ENCODE data around the gene SPTBN1. TPM values are rescaled to one million over a fixed set of nuclear protein-coding genes. Genes with fewer than 3 reads are reported as not detected.

The SPTBN1 gene
- total RNA-seq, 1 donor from 2014 or later = 217 TPM

GRCh38 chr2:54574107-54574859 is 118.2 kb downstream of the SPTBN1 start:
- H3K4me1 Mint-ChIP-seq = peaks cover 71% of the 10 kb centered on the region
- no peaks in the 10 kb centered on the region for H3K9me3 Mint-ChIP-seq
- no peak for TF ChIP-seq CTCF (conservative IDR thresholded peaks at IDR 0.05)
- no peak for DNase-seq (ENCODE audit: low read depth, low spot score)
- H3K27ac Mint-ChIP-seq (ENCODE audit: unreplicated experiment) = no peak overlapping the region
- H3K27me3 Mint-ChIP-seq (ENCODE audit: low read depth) = no peaks in the 10 kb centered on the region
- no peaks in the 10 kb centered on the region for H3K36me3 Mint-ChIP-seq (ENCODE audit: low read depth)
- no peak overlapping the region for H3K4me3 Mint-ChIP-seq

- H3K4me1 Mint-ChIP-seq = peaks cover 71% of the 10 kb centered on the region
- H3K36me3 Mint-ChIP-seq (ENCODE audit: low read depth) = no peaks in the 10 kb centered on the region
- no peaks in the 10 kb centered on the region for H3K27me3 Mint-ChIP-seq (ENCODE audit: low read depth)
- no peaks in the 10 kb centered on the region for H3K9me3 Mint-ChIP-seq
- TF ChIP-seq CTCF (conservative IDR thresholded peaks at IDR 0.05) = no peak
- no peak overlapping the region for H3K27ac Mint-ChIP-seq (ENCODE audit: unreplicated experiment)
- DNase-seq (ENCODE audit: low read depth, low spot score) = no peak
- H3K4me3 Mint-ChIP-seq = no peak overlapping the region
Observed at GRCh38 chr2:54574860-54575247, 118.7 kb downstream of the SPTBN1 start.

GRCh38 chr2:54575379-54575888 is 119.3 kb downstream of the SPTBN1 start:
- no peak overlapping the region for H3K27ac Mint-ChIP-seq (ENCODE audit: unreplicated experiment)
- no peaks in the 10 kb centered on the region for H3K9me3 Mint-ChIP-seq
- TF ChIP-seq CTCF (conservative IDR thresholded peaks at IDR 0.05) = no peak
- peaks cover 71% of the 10 kb centered on the region for H3K4me1 Mint-ChIP-seq
- no peak for DNase-seq (ENCODE audit: low read depth, low spot score)
- no peaks in the 10 kb centered on the region for H3K36me3 Mint-ChIP-seq (ENCODE audit: low read depth)
- H3K27me3 Mint-ChIP-seq (ENCODE audit: low read depth) = no peaks in the 10 kb centered on the region
- no peak overlapping the region for H3K4me3 Mint-ChIP-seq

GRCh38 chr2:54577035-54577434 is 120.9 kb downstream of the SPTBN1 start:
- DNase-seq (ENCODE audit: low read depth, low spot score) = no peak
- TF ChIP-seq CTCF (conservative IDR thresholded peaks at IDR 0.05) = no peak
- Mint-ChIP-seq H3K36me3 (ENCODE audit: low read depth) (no peaks in the 10 kb centered on the region), H3K4me1 (peaks cover 60% of the 10 kb centered on the region), H3K4me3 (no peak overlapping the region), H3K27ac (ENCODE audit: unreplicated experiment) (no peak overlapping the region), H3K9me3 (no peaks in the 10 kb centered on the region), H3K27me3 (ENCODE audit: low read depth) (no peaks in the 10 kb centered on the region)

- H3K9me3 Mint-ChIP-seq = no peaks in the 10 kb centered on the region
- H3K4me3 Mint-ChIP-seq = no peak overlapping the region
- H3K4me1 Mint-ChIP-seq = peaks cover 57% of the 10 kb centered on the region
Observed at GRCh38 chr2:54577944-54578647, 122.0 kb downstream of the SPTBN1 start.

More at GRCh38 chr2:54577944-54578647, 122.0 kb downstream of the SPTBN1 start:
- no peaks in the 10 kb centered on the region for H3K27me3 Mint-ChIP-seq (ENCODE audit: low read depth)
- H3K27ac Mint-ChIP-seq (ENCODE audit: unreplicated experiment) = no peak overlapping the region
- DNase-seq (ENCODE audit: low read depth, low spot score) = no peak
- TF ChIP-seq CTCF (conservative IDR thresholded peaks at IDR 0.05) = no peak
- H3K36me3 Mint-ChIP-seq (ENCODE audit: low read depth) = peaks cover 2% of the 10 kb centered on the region
